Transverse colon (tissue), 4 donors: ENCODE measurements around the gene HARBI1. TPM values are rescaled to one million over a fixed set of nuclear protein-coding genes. Genes with fewer than 3 reads are reported as not detected.

ENCODE experiments used
- DNase-seq: peaks from one replicate; pipeline ENCODE4 v3.0.0-alpha.2; 2019
- H3K27ac ChIP-seq, 4 donors: fragments of 200-600 bp; sonication (generic); 2 replicates each; pipeline ENCODE4 v1.5.1; 2016 to 2018; ENCODE audit warnings: inconsistent platforms in 4 of 4
- H3K27me3 ChIP-seq: fragments of 200-600 bp; sonication (generic); 2 replicates; pipeline ENCODE4 v1.5.1; 2017; ENCODE audit warnings: inconsistent platforms
- H3K36me3 ChIP-seq, 4 donors: fragments of 200-600 bp; sonication (generic); 2 replicates each; pipeline ENCODE4 v1.5.1; 2017 to 2019; ENCODE audit warnings: inconsistent platforms in 4 of 4
- H3K4me1 ChIP-seq, 4 donors: fragments of 200-600 bp; sonication (generic); 2 replicates each; pipeline ENCODE4 v1.5.1; 2017 to 2020; ENCODE audit warnings: inconsistent platforms in 4 of 4
- H3K4me3 ChIP-seq, 4 donors: fragments of 200-600 bp; sonication (generic); 1 replicate in 1 of 4; 2 replicates in 3 of 4; pipeline versions ENCODE4 v1.5.1 to v1.6.1; 2017 to 2019; ENCODE audit warnings: inconsistent platforms in 4 of 4
- H3K9me3 ChIP-seq, 2 donors: fragments of 200-600 bp; sonication (generic); 2 replicates each; pipeline ENCODE4 v1.5.1; 2017 to 2019; ENCODE audit warnings: inconsistent platforms in 2 of 2
- EP300 ChIP-seq: sonication (generic); formaldehyde crosslinking; IDR thresholded peaks from one replicate; pipeline ENCODE4 v1.6.1; 2017; ENCODE audit warnings: antibody characterized with exemption, low read depth
- POLR2A ChIP-seq: fragments of 450-650 bp; IDR thresholded peaks from one replicate; pipeline ENCODE4 v1.6.1; 2016; ENCODE audit warnings: antibody characterized with exemption, mild to moderate bottlenecking, moderate library complexity
- POLR2AphosphoS5 ChIP-seq, 3 donors: sonication (generic); formaldehyde crosslinking; IDR thresholded peaks; one replicate each; pipeline ENCODE4 v1.6.1; 2016; ENCODE audit warnings: antibody characterized with exemption in 3 of 3
- WGBS, 2 donors: methylation state at CpG; one replicate each; pipeline ENCODE4 v1.1.5; 2018; ENCODE audit warnings: low coverage in 1 of 2; 5-methylcytosine and 5-hydroxymethylcytosine counted together
- in situ Hi-C, 4 donors: fragments of 200-750 bp; cut with MboI; loops; one replicate each; pipeline versions ENCODE4 v1.15.0 to v1.15.1; 2017; ENCODE audit warnings: low sequenced_read_pairs in 3 of 4, low pct_ligation_motif_present in 1 of 4, low pct_unique_long_range_greater_than_20kb in 1 of 4
- intact Hi-C: fragments of 100-400 bp; cut with DNase I; formaldehyde crosslinking; loops from one replicate; pipeline ENCODE4 v1.15.1; 2023; ENCODE audit warnings: low total_unique reads
- total RNA-seq, 4 donors: library from RNA; depleted of rRNA; stranded (reverse); fragments of >200 nt; gene quantifications; one replicate each; pipeline ENCODE4 v1.1.0, GENCODE V29; 2016
- TF ChIP-seq, protein P1 (sequence below), 5 experiments: fragments of 200-600 bp in 3 of 5; fragments of 450-650 bp in 2 of 5; sonication (generic) in 3 of 5; IDR thresholded peaks; 1 replicate in 2 of 5; 2 replicates in 3 of 5; pipeline ENCODE4 v1.5.1; 2016 to 2017; ENCODE audit warnings: antibody characterized with exemption in 5 of 5, inconsistent platforms in 3 of 5, mild to moderate bottlenecking in 2 of 5, moderate library complexity in 1 of 5

The HARBI1 gene
- total RNA-seq, 4 donors from 2014 or later, result 3.1 to 4.8 (median 3.4) TPM; not detected in 1

DNA sequence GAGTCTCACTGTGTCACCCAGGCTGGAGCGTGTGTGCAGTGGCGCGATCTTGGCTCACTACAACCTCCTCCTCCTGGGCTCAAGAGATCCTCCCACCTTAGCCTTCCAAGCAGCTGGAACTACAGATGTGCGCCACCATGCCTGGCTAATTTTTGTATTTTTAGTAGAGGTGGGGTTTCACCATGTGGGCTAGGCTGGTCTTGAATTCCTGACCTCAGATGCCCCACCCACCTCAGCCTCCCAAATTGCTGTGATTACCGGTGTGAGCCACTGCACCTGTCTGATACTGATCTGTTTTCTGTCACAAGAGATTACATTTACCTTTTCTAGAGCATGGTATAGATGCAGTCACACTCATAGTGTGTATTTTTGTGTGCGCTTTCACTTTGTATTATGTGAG is 11.9 kb upstream of the HARBI1 start:
- intact Hi-C loops (no loop called here), in situ Hi-C loops (no loop called here)
- no peaks in the 10 kb centered on the region for H3K9me3 ChIP-seq
- no peak for TF ChIP-seq EP300
- TF ChIP-seq POLR2A, result no peak
- no peak for TF ChIP-seq POLR2AphosphoS5 (IDR thresholded peaks at IDR 0.05)
- TF ChIP-seq, protein P1, sequence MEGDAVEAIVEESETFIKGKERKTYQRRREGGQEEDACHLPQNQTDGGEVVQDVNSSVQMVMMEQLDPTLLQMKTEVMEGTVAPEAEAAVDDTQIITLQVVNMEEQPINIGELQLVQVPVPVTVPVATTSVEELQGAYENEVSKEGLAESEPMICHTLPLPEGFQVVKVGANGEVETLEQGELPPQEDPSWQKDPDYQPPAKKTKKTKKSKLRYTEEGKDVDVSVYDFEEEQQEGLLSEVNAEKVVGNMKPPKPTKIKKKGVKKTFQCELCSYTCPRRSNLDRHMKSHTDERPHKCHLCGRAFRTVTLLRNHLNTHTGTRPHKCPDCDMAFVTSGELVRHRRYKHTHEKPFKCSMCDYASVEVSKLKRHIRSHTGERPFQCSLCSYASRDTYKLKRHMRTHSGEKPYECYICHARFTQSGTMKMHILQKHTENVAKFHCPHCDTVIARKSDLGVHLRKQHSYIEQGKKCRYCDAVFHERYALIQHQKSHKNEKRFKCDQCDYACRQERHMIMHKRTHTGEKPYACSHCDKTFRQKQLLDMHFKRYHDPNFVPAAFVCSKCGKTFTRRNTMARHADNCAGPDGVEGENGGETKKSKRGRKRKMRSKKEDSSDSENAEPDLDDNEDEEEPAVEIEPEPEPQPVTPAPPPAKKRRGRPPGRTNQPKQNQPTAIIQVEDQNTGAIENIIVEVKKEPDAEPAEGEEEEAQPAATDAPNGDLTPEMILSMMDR (IDR thresholded peaks at IDR 0.05), result no peak
- H3K4me1 ChIP-seq, result no peaks in the 10 kb centered on the region
- WGBS, 2 donors, result 88 to 100% methylated on average over 1 to 6 of the region's 6 CpGs
- no peak overlapping the region for H3K27ac ChIP-seq
- H3K4me3 ChIP-seq, result no peak overlapping the region
- DNase-seq, result no peak
- H3K27me3 ChIP-seq, result no peaks in the 10 kb centered on the region
- H3K36me3 ChIP-seq, result peaks cover 0 to 17% (median 7%) of the 10 kb centered on the region in 4 donors

GRCh38 chr11:46625406-46625805 is 8.4 kb upstream of the HARBI1 start:
- peaks cover 0 to 23% (median 7%) of the 10 kb centered on the region in 4 donors for H3K36me3 ChIP-seq
- peaks cover 0 to 2% (median 0%) of the 10 kb centered on the region in 4 donors for H3K4me1 ChIP-seq
- no peaks in the 10 kb centered on the region for H3K27me3 ChIP-seq
- intact Hi-C loops, result no loop called here
- in situ Hi-C loops, result no loop called here
- H3K27ac ChIP-seq, result no peak overlapping the region
- no peaks in the 10 kb centered on the region for H3K9me3 ChIP-seq
- DNase-seq, result no peak
- WGBS, 2 donors, result 84% methylated on average over 3 of the region's 3 CpGs; no CpG with 5 or more reads in 1 of the 2 donors
- H3K4me3 ChIP-seq, result no peak overlapping the region
- TF ChIP-seq, protein P1 (IDR thresholded peaks at IDR 0.05), result no peak
- TF ChIP-seq POLR2AphosphoS5 (IDR thresholded peaks at IDR 0.05) (no peak), POLR2A (no peak), EP300 (no peak)

GRCh38 chr11:46618837-46619236 is 1.8 kb upstream of the HARBI1 start:
- TF ChIP-seq, protein P1 (IDR thresholded peaks at IDR 0.05), result no peak
- TF ChIP-seq POLR2AphosphoS5 (IDR thresholded peaks at IDR 0.05), result no peak
- no peak for TF ChIP-seq EP300
- no peak for TF ChIP-seq POLR2A
- intact Hi-C loops, result no loop called here
- peaks cover 6 to 32% (median 19%) of the 10 kb centered on the region in 4 donors for H3K4me1 ChIP-seq

DNA sequence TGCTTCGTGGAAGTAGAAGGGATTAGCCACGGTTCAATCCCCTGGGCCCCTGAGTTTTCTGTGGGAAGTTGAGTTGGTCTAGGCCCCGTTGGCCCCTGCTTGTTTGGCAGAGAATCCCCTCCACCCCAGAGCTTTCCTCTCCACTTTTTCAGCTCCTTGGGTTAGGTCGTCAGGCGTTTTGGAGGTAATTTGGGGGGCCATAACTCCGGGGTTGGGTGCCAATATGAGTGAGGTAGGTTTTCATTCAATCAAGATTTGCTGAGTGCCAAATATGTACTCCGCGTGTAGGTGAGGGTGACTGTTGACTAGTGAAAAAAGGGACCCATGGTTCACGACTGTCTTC is 916 bp upstream of the HARBI1 start:
- intact Hi-C loops, result no loop called here
- H3K4me1 ChIP-seq, result peaks cover 6 to 32% (median 19%) of the 10 kb centered on the region in 4 donors
- TF ChIP-seq EP300 (no peak), POLR2AphosphoS5 (IDR thresholded peaks at IDR 0.05) (no peak), POLR2A (no peak)
- TF ChIP-seq, protein P1 (IDR thresholded peaks at IDR 0.05), result no peak

More at GRCh38 chr11:46618837-46619236, 1.8 kb upstream of the HARBI1 start:
- Histone ChIP-seq H3K27ac (peak overlapping the region; percentile 3 to 99 (median 59)), H3K27me3 (no peaks in the 10 kb centered on the region), H3K36me3 (peaks cover 0 to 8% (median 0%) of the 10 kb centered on the region in 4 donors), H3K4me3 (peak overlapping the region in 3 of 4 donors; percentile 85 to 96 (median 93)), H3K9me3 (no peaks in the 10 kb centered on the region)
- WGBS, 2 donors, result 45 to 59% methylated on average over 4 to 6 of the region's 6 CpGs
- in situ Hi-C loops, result no loop called here
- DNase-seq, result no peak

More for the DNA sequence above, 916 bp upstream of the HARBI1 start:
- WGBS, 2 donors, result 2% methylated on average over 9 of the region's 9 CpGs; no CpG with 5 or more reads in 1 of the 2 donors
- in situ Hi-C loops, result no loop called here
- no peak for DNase-seq
- Histone ChIP-seq H3K27ac (peak overlapping the region; percentile 97 to 99 (median 98)), H3K4me3 (peak overlapping the region; percentile 85 to 96 (median 94)), H3K9me3 (no peaks in the 10 kb centered on the region), H3K27me3 (no peaks in the 10 kb centered on the region), H3K36me3 (peaks cover 0 to 8% (median 0%) of the 10 kb centered on the region in 4 donors)
